ENCODE data around the gene CLK2. TPM values are rescaled to one million over a fixed set of nuclear protein-coding genes. Genes with fewer than 3 reads are reported as not detected.

CLK2 gene
- total and polyA plus RNA-seq, 2 of the 8 experiments (the other 6 are each of a cell fraction or from before 2014, with no cell fraction given) = 62.2 to 76.0 TPM

- Histone ChIP-seq H2BK120ac (replicated peaks; ENCODE audit: low read depth, low read length) (peak overlapping the region; percentile 4), H2BK12ac (ENCODE audit: low read depth, low read length) (peak overlapping the region; percentile 93; the same call in 1 of the 2 replicates), H2AFZ (ENCODE audit: low read length) (peak overlapping the region; percentile 98), H3K23me2 (ENCODE audit: low read depth, low read length) (peaks cover 5% of the 10 kb centered on the region; the same call in 1 of the 2 replicates), H2BK20ac (ENCODE audit: low read length) (0 out of 2 replicates have a peak overlapping the region, but pooled peaks have one; percentile 61), H4K5ac (ENCODE audit: insufficient read length, low read depth, low read length) (peak overlapping the region; percentile 54), H2AK5ac (ENCODE audit: low read depth, low read length) (no peak overlapping the region), H3K4me2 (ENCODE audit: insufficient read depth in 1 of 2, low read depth in 2 of 2, low read length in 2 of 2) (peak overlapping the region; percentile 88 to 95), H3K4me3 (ENCODE audit: extremely low read depth in 1 of 4, insufficient read depth in 2 of 4, low read depth in 3 of 4, low read length in 4 of 4) (peak overlapping the region; percentile 52 to 89 (median 84)), H3K9me3 (ENCODE audit: insufficient read depth in 2 of 2, low read depth in 1 of 2, low read length in 1 of 2) (no peaks in the 10 kb centered on the region), H4K20me1 (replicated peaks in 1 of 2; ENCODE audit: control insufficient read depth in 1 of 2, insufficient read depth in 2 of 2, low read length in 2 of 2) (no peaks in the 10 kb centered on the region), H2BK15ac (ENCODE audit: low read length) (peak overlapping the region; percentile 88; the same call in 1 of the 2 replicates), H3K27ac (ENCODE audit: low read depth, low read length) (no peak overlapping the region), H3K9ac (replicated peaks in 1 of 4; ENCODE audit: extremely low read depth in 1 of 4, low read depth in 3 of 4, low read length in 3 of 4) (peak overlapping the region in 3 of 4 experiments; percentile 25 to 29 (median 26); a peak in 5 of 7 replicates), H3K27me3 (replicated peaks in 1 of 4; ENCODE audit: control insufficient read depth in 3 of 4, extremely low read depth in 1 of 4, insufficient read depth in 3 of 4, low read length in 3 of 4) (peaks cover 0 to 23% (median 14%) of the 10 kb centered on the region in 4 experiments; a peak in 5 of 7 replicates), H4K8ac (ENCODE audit: extremely low read depth, insufficient read depth, low read length) (peak overlapping the region; percentile 88), H3K36me3 (ENCODE audit: control insufficient read depth in 2 of 4, insufficient read depth in 4 of 4, low read length in 3 of 4) (no peaks in the 10 kb centered on the region), H3K18ac (ENCODE audit: extremely low read depth, low read length) (peak overlapping the region; percentile 95), H3K14ac (ENCODE audit: insufficient read length) (no peak overlapping the region), H3K56ac (replicated peaks; ENCODE audit: insufficient read length, low read depth, low read length) (peak overlapping the region; percentile 9), H3K4me1 (replicated peaks in 1 of 4; ENCODE audit: control insufficient read depth in 3 of 4, insufficient read depth in 4 of 4, low read length in 3 of 4) (peaks cover 3 to 23% (median 10%) of the 10 kb centered on the region in 4 experiments; a peak in 6 of 7 replicates), H3K23ac (ENCODE audit: insufficient read length) (no peak overlapping the region), H3K79me2 (ENCODE audit: control insufficient read depth in 1 of 2, insufficient read depth in 2 of 2, low read length in 2 of 2) (no peaks in the 10 kb centered on the region), H3K79me1 (ENCODE audit: low read depth, low read length) (no peaks in the 10 kb centered on the region), H3K4ac (replicated peaks; ENCODE audit: insufficient read length, low read depth, low read length) (peak overlapping the region; percentile 13), H2BK5ac (ENCODE audit: low read depth, low read length) (peak overlapping the region; percentile 56; the same call in 1 of the 2 replicates), H4K91ac (replicated peaks; ENCODE audit: insufficient read length, low read length) (peak overlapping the region; percentile 97)
- DNase-seq (ENCODE audit: low read depth in 1 of 2, low spot score in 2 of 2) (peak in 1 of 2 experiments; percentile 87), FAIRE-seq (no peak)
- WGBS, 2 experiments (ENCODE audit: extremely low coverage in 1 of 2, insufficient coverage in 1 of 2, insufficient read length in 1 of 2, insufficient replicate concordance in 2 of 2, low coverage in 1 of 2, low lambda C conversion rate in 2 of 2, missing lambda C conversion rate in 1 of 2) = 6% methylated on average over 42 of the region's 47 CpGs; no CpG with 5 or more reads in 1 of the 2 experiments
- ChIA-PET POLR2A (ENCODE audit: partially characterized antibody) (interaction anchor here (0.6 to 1.7 kb wide), 13 partner anchors 12 to 267 kb away, joined by 3 to 7 read pairs (median 4); partner anchors contain the start of genes ASH1L, CLK2, ENTREP3 and FDPS), CTCF (ENCODE audit: partially characterized antibody) (interaction anchor here (0.8 to 5.3 kb wide), 8 partner anchors 9 to 47 kb away, joined by 3 to 29 read pairs (median 4); partner anchors contain the start of genes FDPS and RUSC1)
- no peak for TF ChIP-seq TAF7 (optimal IDR thresholded peaks at IDR 0.05; ENCODE audit: borderline replicate concordance, low read depth, low read length)
- TF ChIP-seq, protein P1, sequence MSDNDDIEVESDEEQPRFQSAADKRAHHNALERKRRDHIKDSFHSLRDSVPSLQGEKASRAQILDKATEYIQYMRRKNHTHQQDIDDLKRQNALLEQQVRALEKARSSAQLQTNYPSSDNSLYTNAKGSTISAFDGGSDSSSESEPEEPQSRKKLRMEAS (IDR thresholded peaks at IDR 0.05) = peak; percentile 71
- TF ChIP-seq SAP30 (IDR thresholded peaks at IDR 0.05; ENCODE audit: insufficient read depth, insufficient replicate concordance, low read length) = no peak
- TF ChIP-seq, protein P2, sequence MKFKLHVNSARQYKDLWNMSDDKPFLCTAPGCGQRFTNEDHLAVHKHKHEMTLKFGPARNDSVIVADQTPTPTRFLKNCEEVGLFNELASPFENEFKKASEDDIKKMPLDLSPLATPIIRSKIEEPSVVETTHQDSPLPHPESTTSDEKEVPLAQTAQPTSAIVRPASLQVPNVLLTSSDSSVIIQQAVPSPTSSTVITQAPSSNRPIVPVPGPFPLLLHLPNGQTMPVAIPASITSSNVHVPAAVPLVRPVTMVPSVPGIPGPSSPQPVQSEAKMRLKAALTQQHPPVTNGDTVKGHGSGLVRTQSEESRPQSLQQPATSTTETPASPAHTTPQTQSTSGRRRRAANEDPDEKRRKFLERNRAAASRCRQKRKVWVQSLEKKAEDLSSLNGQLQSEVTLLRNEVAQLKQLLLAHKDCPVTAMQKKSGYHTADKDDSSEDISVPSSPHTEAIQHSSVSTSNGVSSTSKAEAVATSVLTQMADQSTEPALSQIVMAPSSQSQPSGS (IDR thresholded peaks at IDR 0.05; ENCODE audit: low read length) = no peak
- peak; percentile 89 for TF ChIP-seq RBBP5 (IDR thresholded peaks at IDR 0.05; ENCODE audit: borderline replicate concordance, low read depth, low read length)
- TF ChIP-seq, protein P3, sequence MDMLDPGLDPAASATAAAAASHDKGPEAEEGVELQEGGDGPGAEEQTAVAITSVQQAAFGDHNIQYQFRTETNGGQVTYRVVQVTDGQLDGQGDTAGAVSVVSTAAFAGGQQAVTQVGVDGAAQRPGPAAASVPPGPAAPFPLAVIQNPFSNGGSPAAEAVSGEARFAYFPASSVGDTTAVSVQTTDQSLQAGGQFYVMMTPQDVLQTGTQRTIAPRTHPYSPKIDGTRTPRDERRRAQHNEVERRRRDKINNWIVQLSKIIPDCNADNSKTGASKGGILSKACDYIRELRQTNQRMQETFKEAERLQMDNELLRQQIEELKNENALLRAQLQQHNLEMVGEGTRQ (IDR thresholded peaks at IDR 0.05; ENCODE audit: low read length) = no peak
- peak; percentile 6; the same call in 1 of the 2 replicates for TF ChIP-seq EGR1 (IDR thresholded peaks at IDR 0.05; ENCODE audit: borderline replicate concordance, low read depth, low read length)
Measured at GRCh38 chr1:155295183-155295941, 22.1 kb upstream of the CLK2 start.

All from H1 (cell line).